GM19397 (cell line): ENCODE data around the gene MEIKIN.
"Not testable (repeated sequence)": the region's sequence is repeated elsewhere in the genome, so short reads cannot be mapped to it uniquely, and the experiment has no call there.

Experiments
- ATAC-seq: cut with Tn5 transposase; IDR thresholded peaks from one replicate; pipeline ENCODE4 v1.9.1; 2021; ENCODE audit warnings: mild to moderate bottlenecking, moderate library complexity; ENCODE audit not compliant: unreplicated experiment

The MEIKIN gene

DNA sequence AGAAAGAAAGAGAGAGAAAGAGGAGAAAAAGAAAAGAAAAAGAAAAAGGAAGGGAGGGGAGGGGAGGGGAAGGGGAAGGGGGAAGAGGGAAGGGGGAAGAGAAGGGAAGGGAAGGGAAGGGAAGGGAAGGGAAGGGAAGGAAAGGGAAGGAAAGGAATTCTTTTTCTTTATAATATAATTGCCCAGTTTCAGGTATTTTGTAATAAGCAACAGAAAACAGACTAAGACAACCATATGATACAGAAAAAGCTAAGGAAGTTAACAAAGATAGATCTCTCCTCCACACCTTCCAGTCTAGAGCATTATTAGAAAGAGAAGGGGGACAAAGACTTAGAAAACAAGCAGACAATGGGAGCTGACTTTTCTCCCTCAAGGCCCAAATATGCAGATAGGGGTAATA is 31.0 kb downstream of the MEIKIN start:
- no peak for ATAC-seq

DNA sequence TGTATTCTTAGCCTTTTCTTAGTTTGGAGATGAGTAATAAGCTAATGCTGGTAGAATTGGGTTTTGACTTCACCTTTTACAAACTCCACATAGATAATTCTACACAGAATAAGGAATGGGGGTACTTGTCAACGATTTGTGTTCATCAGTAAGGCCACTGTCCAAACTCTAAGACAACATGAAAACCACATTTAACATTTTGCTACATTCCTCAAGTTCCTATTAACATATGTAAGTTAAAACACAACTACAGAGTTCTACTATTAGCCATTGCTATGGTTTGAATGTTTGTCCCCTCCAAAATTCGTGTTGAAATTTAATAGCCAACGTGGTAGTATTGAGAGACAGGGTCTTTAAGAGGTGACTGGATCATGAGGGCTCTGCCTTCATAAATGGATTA is 31.9 kb downstream of the MEIKIN start:
- no peak for ATAC-seq

DNA sequence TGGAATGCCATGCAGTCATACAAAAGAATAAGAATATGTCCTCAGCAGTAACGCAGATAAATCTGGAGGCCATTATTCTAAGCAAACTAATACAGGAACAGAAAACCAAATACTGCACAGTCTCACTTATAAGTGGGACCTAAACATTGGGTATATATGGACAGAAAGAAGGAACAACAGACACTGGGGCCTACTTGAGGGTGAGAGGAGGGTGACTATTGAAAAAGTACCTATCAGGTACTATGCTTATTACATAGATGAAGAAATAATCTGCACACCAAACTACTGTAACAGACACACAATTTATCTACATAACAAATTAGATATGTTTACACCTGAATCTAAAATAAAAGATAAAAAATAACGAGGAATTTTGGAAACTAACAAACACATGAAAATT is 38.8 kb downstream of the MEIKIN start:
- no peak for ATAC-seq

- ATAC-seq, result not testable (repeated sequence)
Measured at GRCh38 chr5:131902266-131902665, 43.2 kb downstream of the MEIKIN start.

DNA sequence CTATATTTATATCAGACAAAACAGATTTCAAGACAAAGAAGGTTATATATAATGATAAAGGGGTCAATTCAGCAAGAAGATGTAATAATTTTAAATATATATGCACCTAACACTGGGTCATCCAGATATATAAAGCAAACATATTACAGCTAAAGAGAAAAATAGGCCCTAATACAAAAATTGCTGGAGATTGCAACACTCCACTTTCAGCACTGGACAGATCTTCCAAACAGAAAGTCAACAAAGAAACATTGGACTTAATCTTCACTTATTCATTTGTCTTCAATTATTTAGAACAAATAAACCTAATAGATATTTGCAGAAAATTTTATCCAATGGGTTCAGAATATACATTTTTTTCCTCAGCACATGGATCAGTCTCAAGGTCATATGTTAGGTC is 45.8 kb downstream of the MEIKIN start:
- ATAC-seq, result no peak

GRCh38 chr5:131883984-131884383 is 61.5 kb downstream of the MEIKIN start:
- no peak for ATAC-seq

DNA sequence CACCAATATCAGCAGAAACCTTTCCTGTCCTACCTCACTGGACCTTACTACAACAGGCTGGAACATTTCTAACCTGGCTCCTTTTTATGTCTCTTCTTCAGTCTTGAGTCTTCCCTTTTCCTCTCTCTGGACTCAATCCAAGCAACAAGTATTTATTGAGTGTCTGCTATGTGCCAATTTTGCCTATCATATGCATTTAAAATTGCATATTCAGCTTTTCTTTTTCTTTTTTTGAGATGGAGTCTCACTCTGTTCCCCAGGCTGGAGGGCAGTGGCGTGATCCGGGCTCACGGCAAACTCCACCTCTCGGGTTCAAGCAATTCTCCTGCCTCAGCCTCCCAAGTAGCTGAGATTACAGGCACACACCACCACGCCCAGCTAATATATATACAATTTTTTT is 65.8 kb downstream of the MEIKIN start:
- no peak for ATAC-seq

DNA sequence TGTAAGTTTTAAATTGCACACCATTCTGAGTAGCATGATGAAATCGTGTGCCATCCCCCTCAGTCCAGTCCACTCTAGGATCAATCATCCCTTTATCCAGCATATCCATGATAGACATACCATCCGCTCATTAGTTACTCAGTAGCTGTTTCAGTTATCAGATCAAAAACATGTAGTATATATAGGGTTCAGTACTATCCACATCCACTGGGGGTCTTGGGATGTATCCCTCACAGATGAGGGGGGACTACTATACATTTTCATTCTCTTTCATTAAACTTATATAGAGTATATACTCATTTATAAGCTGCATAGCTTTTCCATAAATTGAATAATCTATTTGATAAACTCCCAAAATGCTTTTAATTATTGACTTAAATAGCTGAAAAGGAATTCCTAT is 67.6 kb downstream of the MEIKIN start:
- no peak for ATAC-seq

DNA sequence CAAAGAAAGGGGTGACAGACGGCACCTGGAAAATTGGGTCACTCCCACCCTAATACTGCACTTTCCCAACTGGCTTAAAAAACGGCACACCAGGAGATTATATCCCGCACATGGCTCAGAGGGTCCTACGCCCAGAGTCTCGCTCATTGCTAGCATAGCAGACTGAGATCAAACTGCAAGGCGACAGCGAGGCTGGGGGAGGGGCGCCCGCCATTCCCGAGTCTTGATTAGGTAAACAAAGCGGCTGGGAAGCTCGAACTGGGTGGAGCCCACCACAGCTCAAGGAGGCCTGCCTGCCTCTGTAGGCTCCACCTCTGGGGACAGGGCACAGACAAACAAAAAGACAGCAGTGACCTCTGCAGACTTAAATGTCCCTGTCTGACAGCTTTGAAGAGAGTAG is 74.2 kb downstream of the MEIKIN start:
- ATAC-seq, result not testable (repeated sequence)

DNA sequence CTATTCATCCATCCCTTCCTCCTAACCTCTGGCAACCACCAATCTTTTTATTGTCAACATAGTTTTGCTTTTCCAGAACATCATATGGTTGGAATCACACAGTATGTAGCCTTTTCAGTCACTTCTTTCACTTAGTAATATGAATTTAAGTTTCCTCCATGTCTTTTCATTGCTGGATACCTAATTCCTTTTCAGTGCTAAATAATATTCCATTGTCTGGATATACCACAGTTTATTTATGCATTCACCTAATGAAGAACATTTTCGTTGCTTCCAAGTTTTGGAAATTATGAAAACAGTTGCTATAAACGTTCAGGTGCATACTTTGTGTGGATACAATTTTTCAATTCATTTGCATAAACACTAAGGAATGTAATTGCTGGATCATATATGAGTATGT is 77.9 kb downstream of the MEIKIN start:
- no peak for ATAC-seq

- ATAC-seq, result no peak
Measured at GRCh38 chr5:131863700-131864099, 81.8 kb downstream of the MEIKIN start.

- no peak for ATAC-seq
Measured at GRCh38 chr5:131857388-131857787, 88.1 kb downstream of the MEIKIN start.

DNA sequence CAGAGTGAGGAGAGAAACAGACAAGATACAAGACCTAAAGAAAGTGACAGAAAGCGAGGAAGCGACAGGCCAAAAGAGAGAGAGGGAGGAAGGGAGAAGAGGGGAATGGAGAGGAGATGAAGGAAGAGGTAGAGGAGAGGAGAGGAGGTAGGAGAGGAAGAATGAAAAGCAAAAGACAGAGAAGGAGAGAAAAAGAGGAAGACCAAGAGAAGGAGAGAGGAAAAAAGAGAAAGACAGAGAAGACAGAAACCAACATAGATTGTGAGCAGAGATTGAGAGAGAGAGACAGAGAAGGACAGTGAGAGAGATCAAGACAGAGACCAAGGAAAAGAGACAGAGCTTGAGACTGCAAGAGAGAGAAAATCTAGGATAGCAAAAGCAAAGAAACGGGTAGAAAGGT is 90.0 kb downstream of the MEIKIN start:
- ATAC-seq, result no peak

DNA sequence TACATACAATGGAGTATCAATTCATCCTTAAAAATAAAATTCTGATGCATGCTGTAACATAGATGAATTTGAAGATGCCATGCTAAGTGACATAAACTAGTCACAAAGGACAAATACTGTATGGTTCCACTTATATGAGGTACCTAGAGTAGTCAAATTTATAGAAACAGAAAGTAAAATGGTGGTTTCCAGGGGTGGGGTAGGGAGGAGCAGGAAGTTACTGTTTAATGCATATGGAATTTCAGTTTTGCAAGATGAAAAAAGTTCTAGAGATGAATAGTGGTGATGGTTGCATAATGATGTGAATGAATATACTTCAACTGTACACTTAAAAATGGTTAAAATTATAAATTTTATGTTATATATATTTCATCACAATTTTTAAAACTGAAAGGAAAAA is 91.3 kb downstream of the MEIKIN start:
- no peak for ATAC-seq

- ATAC-seq, result no peak
Measured at GRCh38 chr5:131848662-131849061, 96.8 kb downstream of the MEIKIN start.

DNA sequence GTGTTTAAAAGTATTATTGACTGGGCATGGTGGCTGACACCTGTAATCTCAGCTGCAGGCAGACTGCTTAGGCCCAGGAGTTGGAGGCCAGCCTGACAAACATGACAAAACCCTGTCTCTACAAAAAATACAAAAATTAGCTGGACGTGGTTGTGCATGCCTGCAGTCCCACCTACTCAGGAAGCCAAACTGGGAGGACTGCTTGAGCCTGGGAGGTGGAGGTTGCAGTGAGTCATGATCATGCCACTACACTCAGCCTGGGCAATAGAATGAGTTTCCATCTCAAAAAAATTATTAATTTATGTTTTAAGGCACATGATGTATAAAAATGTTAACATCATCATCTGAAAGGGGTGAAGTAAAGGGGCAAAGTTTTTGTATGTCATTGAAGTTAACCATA is 98.9 kb downstream of the MEIKIN start:
- no peak for ATAC-seq

GRCh38 chr5:131845828-131846227 is 99.6 kb downstream of the MEIKIN start:
- no peak for ATAC-seq

DNA sequence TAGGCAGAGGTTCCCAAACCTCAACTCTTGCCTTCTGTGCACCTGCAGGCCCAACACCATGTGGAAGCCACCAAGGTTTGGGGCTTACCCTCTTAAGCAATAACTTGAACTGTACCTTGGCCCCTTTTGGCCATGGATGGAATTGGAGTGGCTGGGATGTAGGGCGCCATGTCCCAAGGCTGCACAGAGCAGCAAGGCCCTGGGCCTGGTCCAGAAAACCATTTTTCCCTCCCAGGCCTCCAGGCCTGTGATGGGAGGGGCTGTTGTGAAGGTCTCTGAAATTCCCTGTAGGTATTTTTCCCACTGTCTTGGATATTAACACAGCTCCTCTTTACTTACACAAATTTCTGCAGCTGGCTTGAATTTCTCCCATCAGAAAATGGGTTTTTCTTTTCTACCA is 102.5 kb downstream of the MEIKIN start:
- not testable (repeated sequence) for ATAC-seq

GRCh38 chr5:131832702-131833101 is 112.8 kb downstream of the MEIKIN start:
- not testable (repeated sequence) for ATAC-seq

GRCh38 chr5:131825404-131826013 is 120.0 kb downstream of the MEIKIN start:
- ATAC-seq, result no peak

DNA sequence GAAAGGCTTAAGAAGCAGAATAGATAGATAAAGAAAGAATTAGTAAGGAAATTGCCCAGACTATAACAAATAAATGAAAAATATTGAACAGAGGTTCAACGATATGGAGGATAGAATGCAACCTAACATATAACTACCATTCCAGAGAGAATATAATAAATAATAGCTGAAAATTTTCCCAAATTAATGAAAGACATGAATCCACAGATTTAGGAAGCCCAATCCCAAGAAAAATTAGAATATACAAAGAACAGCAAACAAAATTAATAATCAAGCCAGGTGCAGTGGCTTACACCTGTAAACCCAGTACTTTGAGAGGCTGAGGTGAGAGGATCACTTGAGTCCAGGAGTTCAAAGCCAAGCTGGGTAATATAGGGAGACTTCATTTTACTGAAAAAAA is 120.8 kb downstream of the MEIKIN start:
- ATAC-seq, result no peak

DNA sequence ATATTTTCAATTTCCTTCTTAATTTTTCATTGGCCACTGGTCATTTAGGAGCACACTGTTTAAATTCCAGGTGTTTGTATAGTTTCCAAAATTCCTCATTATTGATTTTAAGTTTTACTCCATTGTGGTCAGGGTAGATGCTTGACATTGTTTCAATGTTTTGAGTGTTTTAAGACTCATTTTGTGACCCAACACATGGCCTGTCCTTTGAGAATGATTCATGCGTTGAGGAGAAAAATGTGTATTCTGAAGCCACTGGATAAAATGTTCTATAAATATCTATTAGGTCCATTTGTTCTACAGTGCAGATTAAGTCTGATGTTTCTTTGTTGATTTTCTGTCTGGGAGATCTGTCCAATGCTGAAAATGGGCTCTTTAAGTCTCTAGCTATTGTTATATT is 124.2 kb downstream of the MEIKIN start:
- no peak for ATAC-seq

DNA sequence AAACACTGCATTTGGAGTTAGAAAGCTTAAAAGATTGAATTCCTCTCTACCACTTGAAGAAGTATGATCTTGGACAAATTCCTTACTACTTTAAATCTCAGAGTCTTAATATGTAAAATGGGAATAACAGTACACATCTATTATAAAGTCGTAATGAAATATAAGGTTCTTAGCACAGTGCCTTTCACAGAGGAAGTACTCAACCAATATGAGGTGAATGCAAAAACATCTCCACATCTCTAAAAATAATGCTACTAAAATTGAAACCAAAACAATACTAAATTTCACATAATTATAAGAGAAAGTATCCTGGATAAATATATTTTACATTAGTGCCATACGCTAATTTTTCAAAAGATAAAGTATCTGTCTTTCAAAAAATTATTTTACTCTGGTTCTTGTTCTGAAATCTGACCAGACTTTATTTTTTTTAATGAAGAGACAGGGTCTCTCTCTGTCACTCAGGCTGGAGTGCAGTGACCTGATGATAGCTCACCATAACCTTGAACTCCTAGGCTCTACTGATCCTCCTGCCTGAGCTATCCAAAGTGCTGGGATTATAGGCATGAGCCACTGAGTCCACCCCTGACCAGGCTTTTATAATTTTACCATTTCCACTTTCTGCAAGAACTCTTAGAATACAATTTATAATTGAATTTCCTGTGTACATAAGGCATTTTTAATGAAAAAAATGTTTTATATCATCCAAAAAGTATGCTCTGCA is 127.3 kb downstream of the MEIKIN start:
- no peak for ATAC-seq
